Stimulated activated effector memory CD8-positive, alpha-beta T cell treated with anti-CD3 and anti-CD28 coated beads, Interleukin-12 subunit alpha, Interleukin-12 subunit beta, amount 100 ng/mL, for 72 hours (primary cell): ENCODE measurements around the gene SFTA2.

Experiments used
- ATAC-seq: fragments of 150-1000 bp; cut with Tn5 transposase; 2 replicates; pipeline ENCODE4 v1.10.0; 2021
- DNase-seq, 2 donors: peaks; one replicate each; pipeline ENCODE4 v3.0.0; 2021 to 2022; ENCODE audit warnings: low spot score in 2 of 2
- H3K27ac Mint-ChIP-seq: one replicate; pipeline ENCODE4 v1.8.0; 2022; ENCODE audit warnings: mild to moderate bottlenecking, mixed read lengths
- H3K36me3 Mint-ChIP-seq: one replicate; pipeline ENCODE4 v1.8.0; 2022; ENCODE audit warnings: mild to moderate bottlenecking, mixed read lengths
- H3K4me1 Mint-ChIP-seq: one replicate; pipeline ENCODE4 v1.8.0; 2022; ENCODE audit warnings: mixed read lengths
- H3K4me3 Mint-ChIP-seq: one replicate; pipeline ENCODE4 v1.8.0; 2022; ENCODE audit warnings: mild to moderate bottlenecking, mixed read lengths
- H3K9me3 Mint-ChIP-seq: one replicate; pipeline ENCODE4 v1.8.0; 2022; ENCODE audit warnings: mixed read lengths

The SFTA2 gene

GRCh38 chr6:30891816-30892538 lies 40.0 kb downstream of the SFTA2 start:
- no peak for DNase-seq
- Mint-ChIP-seq H3K9me3 (no peaks in the 10 kb centered on the region), H3K27ac (no peak overlapping the region), H3K4me3 (no peak overlapping the region), H3K36me3 (peaks cover 6% of the 10 kb centered on the region), H3K4me1 (no peaks in the 10 kb centered on the region)
- no peak for ATAC-seq

GRCh38 chr6:30891450-30891723 lies 40.6 kb downstream of the SFTA2 start:
- no peak for DNase-seq
- H3K4me1 Mint-ChIP-seq, result peaks cover 4% of the 10 kb centered on the region
- ATAC-seq, result no peak
- no peak overlapping the region for H3K4me3 Mint-ChIP-seq
- no peaks in the 10 kb centered on the region for H3K9me3 Mint-ChIP-seq
- peaks cover 6% of the 10 kb centered on the region for H3K36me3 Mint-ChIP-seq
- no peak overlapping the region for H3K27ac Mint-ChIP-seq

- H3K27ac Mint-ChIP-seq, result peak overlapping the region; percentile 54
- peaks cover 6% of the 10 kb centered on the region for H3K36me3 Mint-ChIP-seq
- no peak overlapping the region for H3K4me3 Mint-ChIP-seq
- no peak for ATAC-seq
- H3K9me3 Mint-ChIP-seq, result no peaks in the 10 kb centered on the region
- H3K4me1 Mint-ChIP-seq, result peaks cover 10% of the 10 kb centered on the region
- DNase-seq, result no peak
These were observed 41.1 kb downstream of the SFTA2 start for GRCh38 chr6:30890646-30891449.

- DNase-seq (no peak), ATAC-seq (no peak)
- H3K4me3 Mint-ChIP-seq, result no peak overlapping the region
- H3K4me1 Mint-ChIP-seq, result peaks cover 17% of the 10 kb centered on the region
- no peaks in the 10 kb centered on the region for H3K9me3 Mint-ChIP-seq
- H3K27ac Mint-ChIP-seq, result peak overlapping the region; percentile 54
- H3K36me3 Mint-ChIP-seq, result peaks cover 6% of the 10 kb centered on the region
These were observed 41.9 kb downstream of the SFTA2 start for GRCh38 chr6:30889921-30890645.

- H3K9me3 Mint-ChIP-seq, result no peaks in the 10 kb centered on the region
- no peak for DNase-seq
- peaks cover 20% of the 10 kb centered on the region for H3K4me1 Mint-ChIP-seq
- ATAC-seq, result no peak
- H3K4me3 Mint-ChIP-seq, result no peak overlapping the region
- H3K36me3 Mint-ChIP-seq, result peaks cover 6% of the 10 kb centered on the region
- H3K27ac Mint-ChIP-seq, result no peak overlapping the region
These were observed 42.5 kb downstream of the SFTA2 start for GRCh38 chr6:30889496-30889885.

GRCh38 chr6:30888816-30889495 lies 43.0 kb downstream of the SFTA2 start:
- Mint-ChIP-seq H3K9me3 (no peaks in the 10 kb centered on the region), H3K4me3 (no peak overlapping the region), H3K4me1 (peaks cover 20% of the 10 kb centered on the region), H3K27ac (no peak overlapping the region), H3K36me3 (peaks cover 6% of the 10 kb centered on the region)
- DNase-seq, result no peak
- no peak for ATAC-seq

GRCh38 chr6:30887901-30888815 lies 43.8 kb downstream of the SFTA2 start:
- peaks cover 6% of the 10 kb centered on the region for H3K36me3 Mint-ChIP-seq
- H3K4me1 Mint-ChIP-seq, result peaks cover 28% of the 10 kb centered on the region
- no peak overlapping the region for H3K4me3 Mint-ChIP-seq
- H3K27ac Mint-ChIP-seq, result no peak overlapping the region
- ATAC-seq (no peak), DNase-seq (no peak)
- no peaks in the 10 kb centered on the region for H3K9me3 Mint-ChIP-seq

- H3K4me1 Mint-ChIP-seq, result peaks cover 31% of the 10 kb centered on the region
- H3K9me3 Mint-ChIP-seq, result no peaks in the 10 kb centered on the region
- no peaks in the 10 kb centered on the region for H3K36me3 Mint-ChIP-seq
- DNase-seq (no peak), ATAC-seq (no peak)
- no peak overlapping the region for H3K27ac Mint-ChIP-seq
- no peak overlapping the region for H3K4me3 Mint-ChIP-seq
These were observed 45.1 kb downstream of the SFTA2 start for GRCh38 chr6:30886897-30887255.

- no peak for ATAC-seq
- Mint-ChIP-seq H3K36me3 (no peaks in the 10 kb centered on the region), H3K4me1 (peaks cover 31% of the 10 kb centered on the region), H3K9me3 (no peaks in the 10 kb centered on the region), H3K4me3 (peak overlapping the region; percentile 73), H3K27ac (no peak overlapping the region)
- no peak for DNase-seq
These were observed 45.7 kb downstream of the SFTA2 start for GRCh38 chr6:30885999-30886896.

- Mint-ChIP-seq H3K36me3 (no peaks in the 10 kb centered on the region), H3K4me1 (peaks cover 31% of the 10 kb centered on the region), H3K27ac (peak overlapping the region; percentile 29), H3K4me3 (peak overlapping the region; percentile 73), H3K9me3 (no peaks in the 10 kb centered on the region)
- ATAC-seq (no peak), DNase-seq (no peak)
These were observed 46.4 kb downstream of the SFTA2 start for GRCh38 chr6:30885481-30885998.

- Mint-ChIP-seq H3K36me3 (no peaks in the 10 kb centered on the region), H3K4me1 (peaks cover 31% of the 10 kb centered on the region), H3K27ac (peak overlapping the region; percentile 29), H3K9me3 (no peaks in the 10 kb centered on the region), H3K4me3 (peak overlapping the region; percentile 73)
- peak; percentile 75 for ATAC-seq
- peak; percentile 42 to 60 for DNase-seq
These were observed 47.2 kb downstream of the SFTA2 start for GRCh38 chr6:30884521-30885480.

GRCh38 chr6:30883685-30884520 lies 48.1 kb downstream of the SFTA2 start, which contains the start of gene DDR1:
Gene DDR1 (plus strand): TSS chr6:30884519. CDS start chr6:30888730, 4,211 bp downstream.
- no peaks in the 10 kb centered on the region for H3K9me3 Mint-ChIP-seq
- DNase-seq, result peak in 1 of 2 donors; percentile 11
- H3K4me3 Mint-ChIP-seq, result peak within 1 kb of the TSS; percentile 73
- H3K4me1 Mint-ChIP-seq, result peaks cover 31% of the 10 kb centered on the region
- no peaks in the 10 kb centered on the region for H3K36me3 Mint-ChIP-seq
- H3K27ac Mint-ChIP-seq, result peak within 1 kb of the TSS; percentile 87
- ATAC-seq, result peak; percentile 72
